HG03439 (cell line): Measurements from ENCODE around the gene ANKMY2.
"Not testable (repeated sequence)": the region's sequence is repeated elsewhere in the genome, so short reads cannot be mapped to it uniquely, and the experiment has no call there.

Experiments
- ATAC-seq: cut with Tn5 transposase; IDR thresholded peaks from one replicate; pipeline ENCODE4 v1.9.1; 2021; ENCODE audit warnings: mild to moderate bottlenecking, moderate library complexity; ENCODE audit not compliant: unreplicated experiment

The ANKMY2 gene

GRCh38 chr7:16627236-16627635 is 18.3 kb downstream of the ANKMY2 start:
- ATAC-seq = no peak

- no peak for ATAC-seq
Observed at GRCh38 chr7:16626388-16626787, 19.2 kb downstream of the ANKMY2 start.

GRCh38 chr7:16619979-16620408 is 25.6 kb downstream of the ANKMY2 start:
- ATAC-seq = peak; percentile 95

- ATAC-seq = no peak
Observed at GRCh38 chr7:16616542-16616941, 29.0 kb downstream of the ANKMY2 start.

- ATAC-seq = no peak
Observed at GRCh38 chr7:16616122-16616521, 29.4 kb downstream of the ANKMY2 start.

GRCh38 chr7:16615228-16615627 is 30.3 kb downstream of the ANKMY2 start:
- ATAC-seq = no peak

- no peak for ATAC-seq
Observed at GRCh38 chr7:16611711-16612110, 33.8 kb downstream of the ANKMY2 start.

- no peak for ATAC-seq
Observed at GRCh38 chr7:16609842-16610450, 35.6 kb downstream of the ANKMY2 start.

- ATAC-seq = no peak
Observed at GRCh38 chr7:16606704-16607103, 38.9 kb downstream of the ANKMY2 start.

GRCh38 chr7:16604054-16604453 is 41.5 kb downstream of the ANKMY2 start:
- no peak for ATAC-seq

GRCh38 chr7:16603633-16604032 is 41.9 kb downstream of the ANKMY2 start:
- no peak for ATAC-seq

GRCh38 chr7:16599860-16600259 is 45.7 kb downstream of the ANKMY2 start:
- ATAC-seq = no peak

- ATAC-seq = no peak
Observed at GRCh38 chr7:16598015-16598414, 47.5 kb downstream of the ANKMY2 start.

GRCh38 chr7:16595596-16595995 is 50.0 kb downstream of the ANKMY2 start:
- ATAC-seq = not testable (repeated sequence)

- ATAC-seq = no peak
Observed at GRCh38 chr7:16594676-16595075, 50.9 kb downstream of the ANKMY2 start.

GRCh38 chr7:16594061-16594460 is 51.5 kb downstream of the ANKMY2 start:
- no peak for ATAC-seq

GRCh38 chr7:16592395-16592794 is 53.2 kb downstream of the ANKMY2 start:
- no peak for ATAC-seq

- ATAC-seq = no peak
Observed at GRCh38 chr7:16590424-16590823, 55.1 kb downstream of the ANKMY2 start.

- no peak for ATAC-seq
Observed at GRCh38 chr7:16589881-16590280, 55.7 kb downstream of the ANKMY2 start.

- no peak for ATAC-seq
Observed at GRCh38 chr7:16587790-16588189, 57.8 kb downstream of the ANKMY2 start.

- ATAC-seq = no peak
Observed at GRCh38 chr7:16587129-16587528, 58.4 kb downstream of the ANKMY2 start.

GRCh38 chr7:16586081-16586874 is 59.3 kb downstream of the ANKMY2 start:
- ATAC-seq = no peak
